Testis (tissue), 3 donors: ENCODE data around the gene UTP14A. TPM values are rescaled to one million over a fixed set of nuclear protein-coding genes. Genes with fewer than 3 reads are reported as not detected.

Experiments
- DNase-seq: peaks from one replicate; pipeline ENCODE4 v3.0.0-alpha.2; 2019
- H3K27ac ChIP-seq, 2 donors: fragments of 200-600 bp; sonication (generic); one replicate each; pipeline ENCODE4 v1.5.1; 2019
- H3K27me3 ChIP-seq: fragments of 200-600 bp; sonication (generic); one replicate; pipeline ENCODE4 v1.5.1; 2019
- H3K36me3 ChIP-seq: fragments of 200-600 bp; sonication (generic); one replicate; pipeline ENCODE4 v1.5.1; 2017; ENCODE audit warnings: low read depth; ENCODE audit errors: missing control alignments
- H3K4me1 ChIP-seq: fragments of 200-600 bp; sonication (generic); one replicate; pipeline ENCODE4 v1.5.1; 2019
- H3K4me3 ChIP-seq, 2 donors: fragments of 200-600 bp; sonication (generic); one replicate each; pipeline ENCODE4 v1.5.1; 2017 to 2019
- H3K9me3 ChIP-seq: fragments of 200-600 bp; sonication (generic); one replicate; pipeline ENCODE4 v1.5.1; 2017
- POLR2A ChIP-seq: fragments of 450-650 bp; IDR thresholded peaks from one replicate; pipeline ENCODE4 v1.6.1; 2017; ENCODE audit warnings: antibody characterized with exemption, mild to moderate bottlenecking, moderate library complexity
- WGBS, 2 donors: methylation state at CpG; one replicate each; pipeline ENCODE4 v1.1.5; 2018; 5-methylcytosine and 5-hydroxymethylcytosine counted together
- intact Hi-C: fragments of 100-400 bp; cut with DNase I; formaldehyde crosslinking; loops from one replicate; pipeline ENCODE4 v1.15.1; 2023; ENCODE audit warnings: low total_unique reads
- polyA plus RNA-seq: library from polyadenylated mRNA; stranded (reverse); fragments of 350-450 nt; fragmentation: Illumina TruSeq; extraction: RNeasy Lipid Tissue Mini Kit (QIAGEN cat#74804); gene quantifications from one replicate; pipeline ENCODE4 v1.2.3, GENCODE V29; 2014; ENCODE audit warnings: low read depth, low replicate concordance; ENCODE audit not compliant: insufficient read depth
- total RNA-seq, 2 donors: library from RNA; depleted of rRNA; stranded (reverse); fragments of >200 nt; gene quantifications; one replicate each; pipeline ENCODE4 v1.2.3, GENCODE V29; 2016
- TF ChIP-seq, protein P1 (sequence below), 3 experiments: fragments of 450-650 bp in 2 of 3; fragments of 200-600 bp in 1 of 3; sonication (generic) in 1 of 3; IDR thresholded peaks; one replicate each; pipeline ENCODE4 v1.5.1; 2016 to 2019; ENCODE audit warnings: antibody characterized with exemption in 3 of 3, mild to moderate bottlenecking in 2 of 3, moderate library complexity in 1 of 3

UTP14A gene
- total and polyA plus RNA-seq, 3 donors from 2014 or later = 4.5 to 4.8 (median 4.6) TPM

DNA sequence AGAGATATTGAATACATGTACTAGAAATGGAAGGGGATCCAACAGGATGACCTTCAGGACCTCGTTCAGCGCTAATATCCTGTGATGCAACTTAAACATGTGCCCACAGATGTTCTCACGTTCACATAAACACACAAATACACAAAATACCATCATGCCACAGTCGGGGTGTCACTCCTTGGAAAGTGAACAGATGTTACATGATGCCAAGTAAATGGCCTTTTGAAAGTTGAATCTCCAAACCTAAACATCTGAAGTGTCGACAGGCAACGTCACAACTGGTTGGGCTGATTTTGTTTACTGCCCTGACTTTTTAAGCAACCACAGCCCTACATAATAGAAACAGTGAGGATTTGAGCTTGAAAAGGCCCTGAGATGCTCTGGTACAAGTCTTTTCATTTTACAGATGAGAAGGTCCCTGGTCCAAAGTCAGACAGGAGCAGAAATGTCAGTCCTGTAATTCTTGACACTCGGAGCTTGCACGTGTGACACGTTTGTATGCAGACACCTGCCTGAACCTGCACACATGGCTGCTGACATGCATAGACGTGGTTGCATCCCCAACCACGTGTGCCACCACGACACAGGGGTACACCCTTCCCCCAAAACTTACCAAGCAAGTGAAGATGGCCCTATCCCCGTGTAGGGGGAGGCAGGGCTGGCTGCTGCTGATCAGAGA, 53.0 kb downstream of the UTP14A start:
- intact Hi-C loops = no loop called here
- Histone ChIP-seq H3K4me1 (no peaks in the 10 kb centered on the region), H3K9me3 (no peaks in the 10 kb centered on the region), H3K27me3 (no peaks in the 10 kb centered on the region), H3K4me3 (no peak overlapping the region), H3K27ac (no peak overlapping the region), H3K36me3 (no peaks in the 10 kb centered on the region)
- TF ChIP-seq, protein P1, sequence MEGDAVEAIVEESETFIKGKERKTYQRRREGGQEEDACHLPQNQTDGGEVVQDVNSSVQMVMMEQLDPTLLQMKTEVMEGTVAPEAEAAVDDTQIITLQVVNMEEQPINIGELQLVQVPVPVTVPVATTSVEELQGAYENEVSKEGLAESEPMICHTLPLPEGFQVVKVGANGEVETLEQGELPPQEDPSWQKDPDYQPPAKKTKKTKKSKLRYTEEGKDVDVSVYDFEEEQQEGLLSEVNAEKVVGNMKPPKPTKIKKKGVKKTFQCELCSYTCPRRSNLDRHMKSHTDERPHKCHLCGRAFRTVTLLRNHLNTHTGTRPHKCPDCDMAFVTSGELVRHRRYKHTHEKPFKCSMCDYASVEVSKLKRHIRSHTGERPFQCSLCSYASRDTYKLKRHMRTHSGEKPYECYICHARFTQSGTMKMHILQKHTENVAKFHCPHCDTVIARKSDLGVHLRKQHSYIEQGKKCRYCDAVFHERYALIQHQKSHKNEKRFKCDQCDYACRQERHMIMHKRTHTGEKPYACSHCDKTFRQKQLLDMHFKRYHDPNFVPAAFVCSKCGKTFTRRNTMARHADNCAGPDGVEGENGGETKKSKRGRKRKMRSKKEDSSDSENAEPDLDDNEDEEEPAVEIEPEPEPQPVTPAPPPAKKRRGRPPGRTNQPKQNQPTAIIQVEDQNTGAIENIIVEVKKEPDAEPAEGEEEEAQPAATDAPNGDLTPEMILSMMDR (IDR thresholded peaks at IDR 0.05) = no peak
- TF ChIP-seq POLR2A = no peak
- DNase-seq = no peak
- 47 to 53% methylated on average over 6 to 13 of the region's 13 CpGs for WGBS, 2 donors

DNA sequence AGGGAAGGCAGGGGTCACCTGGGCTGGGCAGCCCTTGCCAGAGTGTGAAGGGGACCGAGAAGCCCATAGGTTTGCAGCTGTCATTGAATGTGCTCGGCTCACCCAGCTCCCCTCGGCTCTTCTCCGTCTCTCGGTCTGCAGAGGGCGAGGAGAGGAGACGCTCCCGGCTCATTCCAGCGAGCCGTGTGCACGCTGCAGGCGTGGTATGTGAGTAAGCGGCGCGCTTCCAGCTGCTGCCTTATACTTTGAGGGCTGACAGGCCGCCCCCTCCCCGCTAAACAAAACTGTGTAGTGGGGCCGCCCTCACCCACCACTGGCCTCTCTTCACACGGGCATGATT, 53.5 kb downstream of the UTP14A start:
- TF ChIP-seq, protein P1 (IDR thresholded peaks at IDR 0.05) = no peak
- TF ChIP-seq POLR2A = no peak
- intact Hi-C loops = no loop called here
- no peak overlapping the region for H3K4me3 ChIP-seq
- no peaks in the 10 kb centered on the region for H3K36me3 ChIP-seq
- no peak overlapping the region for H3K27ac ChIP-seq
- H3K9me3 ChIP-seq = no peaks in the 10 kb centered on the region
- 50 to 60% methylated on average over 1 to 19 of the region's 19 CpGs for WGBS, 2 donors
- no peak for DNase-seq
- H3K4me1 ChIP-seq = no peaks in the 10 kb centered on the region
- H3K27me3 ChIP-seq = no peaks in the 10 kb centered on the region

DNA sequence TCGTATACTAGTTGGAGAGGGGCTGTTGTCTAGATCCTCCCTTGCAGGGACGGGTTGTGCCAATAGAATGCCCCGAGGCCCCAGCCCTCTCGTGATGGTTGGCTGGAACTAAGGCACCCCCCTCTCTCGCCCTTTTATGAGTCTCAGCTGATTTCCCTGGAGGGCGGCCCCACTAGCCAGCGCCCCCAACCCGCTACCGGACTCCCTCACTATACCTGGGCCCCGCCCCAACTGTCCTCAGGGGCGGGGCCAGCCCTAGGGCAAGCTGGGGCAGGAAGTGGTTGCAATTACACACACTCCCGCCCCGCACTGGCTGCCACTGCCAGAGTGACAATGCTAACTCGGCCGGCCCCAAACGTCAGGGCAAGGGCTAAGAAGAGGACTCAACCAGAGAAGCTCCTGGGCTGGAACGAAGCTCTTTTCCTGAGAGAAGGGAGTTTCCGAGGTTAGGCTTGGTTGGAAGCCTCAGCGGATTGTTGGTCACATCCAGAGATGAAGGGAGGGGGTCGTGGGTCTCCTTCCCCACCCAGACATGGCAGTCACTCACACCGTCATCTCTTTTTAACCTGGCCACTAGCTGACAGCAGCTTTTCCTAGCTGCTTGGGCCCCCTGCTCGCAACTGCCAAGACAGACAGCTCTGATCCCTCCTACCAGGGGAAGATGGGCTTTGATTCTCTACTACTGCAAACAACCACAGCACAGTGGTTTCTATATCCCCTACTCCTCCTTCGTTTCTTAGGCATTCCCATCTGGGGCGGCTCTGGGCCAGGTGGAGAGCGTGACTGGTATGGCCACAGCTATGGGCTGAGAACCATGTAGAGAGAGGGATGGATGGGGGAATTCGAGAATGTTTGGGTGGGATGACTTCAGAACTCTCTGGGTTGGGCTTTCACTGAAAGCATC, 55.5 kb downstream of the UTP14A start:
- Histone ChIP-seq H3K27ac (no peak overlapping the region), H3K4me1 (no peaks in the 10 kb centered on the region), H3K4me3 (no peak overlapping the region), H3K27me3 (no peaks in the 10 kb centered on the region), H3K36me3 (no peaks in the 10 kb centered on the region), H3K9me3 (no peaks in the 10 kb centered on the region)
- WGBS, 2 donors = 43% methylated on average over 13 to 17 of the region's 26 CpGs
- intact Hi-C loops = no loop called here
- TF ChIP-seq, protein P1 (IDR thresholded peaks at IDR 0.05) = no peak
- TF ChIP-seq POLR2A = no peak
- no peak for DNase-seq

DNA sequence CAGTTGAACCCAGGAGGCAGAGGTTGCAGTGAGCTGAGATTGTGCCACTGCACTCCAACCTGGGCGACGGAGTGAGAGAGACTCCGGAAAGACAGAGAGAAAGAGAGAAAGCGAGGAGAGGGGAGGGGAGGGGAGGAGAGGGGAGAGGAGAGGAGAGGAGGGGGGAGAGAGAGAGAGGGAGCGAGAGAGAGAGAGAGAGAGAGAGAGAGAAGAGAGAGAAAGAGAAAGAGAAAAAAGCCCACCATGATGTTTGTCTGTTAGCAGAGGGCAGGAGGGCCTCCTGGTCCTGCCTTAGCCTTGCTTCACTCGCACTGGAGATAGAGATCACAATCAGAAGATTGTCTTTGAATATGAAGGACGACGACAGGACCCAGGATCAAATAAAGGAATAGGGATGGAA, 57.8 kb downstream of the UTP14A start:
- intact Hi-C loops = no loop called here
- H3K27ac ChIP-seq = no peak overlapping the region
- TF ChIP-seq, protein P1 (IDR thresholded peaks at IDR 0.05) = no peak
- TF ChIP-seq POLR2A = no peak
- H3K4me1 ChIP-seq = no peaks in the 10 kb centered on the region
- H3K4me3 ChIP-seq = no peak overlapping the region
- H3K36me3 ChIP-seq = no peaks in the 10 kb centered on the region
- 87 to 96% methylated on average over 5 to 8 of the region's 8 CpGs for WGBS, 2 donors
- no peak for DNase-seq
- H3K27me3 ChIP-seq = no peaks in the 10 kb centered on the region
- no peaks in the 10 kb centered on the region for H3K9me3 ChIP-seq
